Keratinocyte (primary cell): ENCODE results near the gene ZNF142. TPM values are rescaled to one million over a fixed set of nuclear protein-coding genes. Genes with fewer than 3 reads are reported as not detected.

Source experiments
- DNase-seq: peaks from one replicate; pipeline ENCODE4 v3.0.0-alpha.2; 2011; ENCODE audit warnings: low read depth, missing footprints, low spot score
- FAIRE-seq: peaks from 2 replicates; lab custom pipeline; 2011; peaks lifted over from hg19 to GRCh38; lab: Jason Lieb, UNC
- H2AFZ ChIP-seq: 2 replicates; pipeline ENCODE4 v1.6.0; 2012; ENCODE audit warnings: low read length, control low read depth, inconsistent platforms; ENCODE audit not compliant: control insufficient read depth
- H3K27ac ChIP-seq: 2 replicates; pipeline ENCODE4 v1.5.1; 2011; ENCODE audit warnings: low read length; ENCODE audit not compliant: control insufficient read depth, insufficient read depth
- H3K27me3 ChIP-seq: 3 replicates; pipeline ENCODE4 v1.6.0; 2011; ENCODE audit warnings: low read length; ENCODE audit not compliant: control insufficient read depth, insufficient read depth; ENCODE audit errors: extremely low read depth
- H3K36me3 ChIP-seq, 2 experiments: 2 replicates in 1 of 2; 3 replicates in 1 of 2; pipeline ENCODE4 v1.5.1; 2011; ENCODE audit warnings: low read length in 2 of 2, mild to moderate bottlenecking in 1 of 2; ENCODE audit not compliant: control insufficient read depth in 2 of 2, insufficient read depth in 2 of 2; ENCODE audit errors: extremely low read depth in 1 of 2
- H3K4me1 ChIP-seq: 3 replicates; pipeline ENCODE4 v1.5.1; 2011; ENCODE audit warnings: low read length; ENCODE audit not compliant: control insufficient read depth, insufficient read depth; ENCODE audit errors: extremely low read depth
- H3K4me2 ChIP-seq: 3 replicates; pipeline ENCODE4 v1.6.0; 2011; ENCODE audit warnings: low read depth, low read length; ENCODE audit not compliant: control insufficient read depth, insufficient read depth; ENCODE audit errors: extremely low read depth
- H3K4me3 ChIP-seq, 3 experiments: fragments of 200-600 bp in 1 of 3; sonication (generic) in 1 of 3; 2 replicates in 2 of 3; 3 replicates in 1 of 3; pipeline ENCODE4 v1.5.1; 2011 to 2016; ENCODE audit warnings: low read length in 3 of 3, mild to moderate bottlenecking in 3 of 3, control low read depth in 2 of 3, inconsistent platforms in 1 of 3, low read depth in 1 of 3, mixed read lengths in 1 of 3, mixed run types in 1 of 3, moderate library complexity in 1 of 3; ENCODE audit not compliant: control insufficient read depth in 2 of 3, insufficient read depth in 2 of 3; ENCODE audit errors: extremely low read depth in 1 of 3
- H3K79me2 ChIP-seq: 2 replicates; pipeline ENCODE4 v1.6.0; 2012; ENCODE audit warnings: low read length; ENCODE audit not compliant: control insufficient read depth, insufficient read depth
- H3K9ac ChIP-seq: 3 replicates; pipeline ENCODE4 v1.6.0; 2011; ENCODE audit warnings: low read length; ENCODE audit not compliant: control insufficient read depth, insufficient read depth; ENCODE audit errors: extremely low read depth
- H3K9me1 ChIP-seq: 3 replicates; pipeline ENCODE4 v1.6.0; 2011; ENCODE audit warnings: low read length; ENCODE audit not compliant: control insufficient read depth, insufficient read depth; ENCODE audit errors: extremely low read depth
- H3K9me3 ChIP-seq: 2 replicates; pipeline ENCODE4 v1.5.1; 2012; ENCODE audit warnings: low read depth, low read length; ENCODE audit not compliant: control insufficient read depth
- H4K20me1 ChIP-seq: 3 replicates; pipeline ENCODE4 v1.6.0; 2011; ENCODE audit warnings: low read length; ENCODE audit not compliant: control insufficient read depth, insufficient read depth; ENCODE audit errors: extremely low read depth
- CTCF ChIP-seq, 3 experiments: IDR thresholded peaks in 1 of 3; conservative IDR thresholded peaks in 1 of 3; optimal IDR thresholded peaks in 1 of 3; 2 replicates in 2 of 3; 3 replicates in 1 of 3; pipeline versions ENCODE3 to v1.5.1; 2011; ENCODE audit warnings: low read length in 3 of 3, mild to moderate bottlenecking in 3 of 3, moderate library complexity in 2 of 3, control low read depth in 1 of 3, inconsistent platforms in 1 of 3; ENCODE audit not compliant: insufficient read depth in 2 of 3; ENCODE audit errors: extremely low read depth in 1 of 3
- EZH2 ChIP-seq: IDR thresholded peaks from one replicate; pipeline ENCODE4 v1.6.1; 2012; ENCODE audit warnings: inconsistent platforms, mild to moderate bottlenecking, low read length, moderate library complexity
- dilution Hi-C: fragments of 300-500 bp; cut with MboI; formaldehyde crosslinking; loops from one replicate; pipeline ENCODE4 v1.7.0; 2020; ENCODE audit warnings: low sequenced_read_pairs; ENCODE audit not compliant: extremely low pct_ligation_motif_present
- polyA plus RNA-seq, 5 experiments: library from polyadenylated mRNA; depleted of rRNA in 3 of 5; stranded (reverse) in 3 of 5; stranded (forward) in 1 of 5; unstranded in 1 of 5; fragments of >200 nt; gene quantifications; 1 replicate in 1 of 5; 2 replicates in 3 of 5; 3 replicates in 1 of 5; pipeline versions ENCODE4 v1.2.1 to v1.2.3, GENCODE V29; 2011 to 2012; ENCODE audit warnings: missing spikeins in 2 of 5, low read depth in 1 of 5, low replicate concordance in 1 of 5

ZNF142 gene
- polyA plus RNA-seq, 1 donor (not counting 4 experiments of a cell fraction or from before 2014, with no cell fraction given) = 4.5 TPM

- H3K27ac ChIP-seq = no peak overlapping the region
- peaks cover 6% of the 10 kb centered on the region for H3K4me1 ChIP-seq
- H4K20me1 ChIP-seq = no peaks in the 10 kb centered on the region
- no peaks in the 10 kb centered on the region for H3K36me3 ChIP-seq
- dilution Hi-C loops = no loop called here
- no peak overlapping the region for H3K9ac ChIP-seq
- no peak for TF ChIP-seq CTCF (optimal IDR thresholded peaks at IDR 0.05 in 1 of 3, IDR thresholded peaks at IDR 0.05 in 1 of 3, conservative IDR thresholded peaks at IDR 0.05 in 1 of 3; ENCODE audit: extremely low read depth in 1 of 3, insufficient read depth in 2 of 3, low read length in 3 of 3)
- TF ChIP-seq EZH2 = no peak
- H3K4me3 ChIP-seq = no peak overlapping the region
- no peaks in the 10 kb centered on the region for H3K27me3 ChIP-seq
- FAIRE-seq (no peak), DNase-seq (no peak)
- H3K79me2 ChIP-seq = no peaks in the 10 kb centered on the region
- no peak overlapping the region for H2AFZ ChIP-seq
- no peaks in the 10 kb centered on the region for H3K9me3 ChIP-seq
- H3K9me1 ChIP-seq = no peaks in the 10 kb centered on the region
- no peak overlapping the region for H3K4me2 ChIP-seq
These were observed 36.6 kb downstream of the ZNF142 start for GRCh38 chr2:218622606-218623365.

- no peaks in the 10 kb centered on the region for H3K36me3 ChIP-seq
- H3K4me3 ChIP-seq = no peak overlapping the region
- no peak for TF ChIP-seq CTCF (optimal IDR thresholded peaks at IDR 0.05 in 1 of 3, IDR thresholded peaks at IDR 0.05 in 1 of 3, conservative IDR thresholded peaks at IDR 0.05 in 1 of 3; ENCODE audit: extremely low read depth in 1 of 3, insufficient read depth in 2 of 3, low read length in 3 of 3)
- TF ChIP-seq EZH2 = no peak
- dilution Hi-C loops = no loop called here
- no peak for FAIRE-seq
- no peak overlapping the region for H3K4me2 ChIP-seq
- H3K79me2 ChIP-seq = no peaks in the 10 kb centered on the region
- no peak overlapping the region for H3K27ac ChIP-seq
- no peaks in the 10 kb centered on the region for H3K27me3 ChIP-seq
- H4K20me1 ChIP-seq = no peaks in the 10 kb centered on the region
- H3K9me3 ChIP-seq = no peaks in the 10 kb centered on the region
- H2AFZ ChIP-seq = no peak overlapping the region
- no peak for DNase-seq
- H3K4me1 ChIP-seq = peaks cover 6% of the 10 kb centered on the region
- no peak overlapping the region for H3K9ac ChIP-seq
- no peaks in the 10 kb centered on the region for H3K9me1 ChIP-seq
These were observed 38.4 kb downstream of the ZNF142 start for GRCh38 chr2:218621007-218621406.
